Testis (tissue), 3 donors: ENCODE measurements around the gene CCNL1. TPM values are rescaled to one million over a fixed set of nuclear protein-coding genes. Genes with fewer than 3 reads are reported as not detected.

ENCODE experiments used
- DNase-seq: peaks from one replicate; pipeline ENCODE4 v3.0.0-alpha.2; 2019
- H3K27ac ChIP-seq, 2 donors: fragments of 200-600 bp; sonication (generic); one replicate each; pipeline ENCODE4 v1.5.1; 2019
- H3K27me3 ChIP-seq: fragments of 200-600 bp; sonication (generic); one replicate; pipeline ENCODE4 v1.5.1; 2019
- H3K36me3 ChIP-seq: fragments of 200-600 bp; sonication (generic); one replicate; pipeline ENCODE4 v1.5.1; 2017; ENCODE audit warnings: low read depth; ENCODE audit errors: missing control alignments
- H3K4me1 ChIP-seq: fragments of 200-600 bp; sonication (generic); one replicate; pipeline ENCODE4 v1.5.1; 2019
- H3K4me3 ChIP-seq, 2 donors: fragments of 200-600 bp; sonication (generic); one replicate each; pipeline ENCODE4 v1.5.1; 2017 to 2019
- H3K9me3 ChIP-seq: fragments of 200-600 bp; sonication (generic); one replicate; pipeline ENCODE4 v1.5.1; 2017
- POLR2A ChIP-seq: fragments of 450-650 bp; IDR thresholded peaks from one replicate; pipeline ENCODE4 v1.6.1; 2017; ENCODE audit warnings: antibody characterized with exemption, mild to moderate bottlenecking, moderate library complexity
- WGBS, 2 donors: methylation state at CpG; one replicate each; pipeline ENCODE4 v1.1.5; 2018; 5-methylcytosine and 5-hydroxymethylcytosine counted together
- intact Hi-C: fragments of 100-400 bp; cut with DNase I; formaldehyde crosslinking; loops from one replicate; pipeline ENCODE4 v1.15.1; 2023; ENCODE audit warnings: low total_unique reads
- polyA plus RNA-seq: library from polyadenylated mRNA; stranded (reverse); fragments of 350-450 nt; fragmentation: Illumina TruSeq; extraction: RNeasy Lipid Tissue Mini Kit (QIAGEN cat#74804); gene quantifications from one replicate; pipeline ENCODE4 v1.2.3, GENCODE V29; 2014; ENCODE audit warnings: low read depth, low replicate concordance; ENCODE audit not compliant: insufficient read depth
- total RNA-seq, 2 donors: library from RNA; depleted of rRNA; stranded (reverse); fragments of >200 nt; gene quantifications; one replicate each; pipeline ENCODE4 v1.2.3, GENCODE V29; 2016
- TF ChIP-seq, protein P1 (sequence below), 3 experiments: fragments of 450-650 bp in 2 of 3; fragments of 200-600 bp in 1 of 3; sonication (generic) in 1 of 3; IDR thresholded peaks; one replicate each; pipeline ENCODE4 v1.5.1; 2016 to 2019; ENCODE audit warnings: antibody characterized with exemption in 3 of 3, mild to moderate bottlenecking in 2 of 3, moderate library complexity in 1 of 3

Gene CCNL1
- total and polyA plus RNA-seq, 3 donors from 2014 or later = 46.1 to 200 (median 168) TPM

DNA sequence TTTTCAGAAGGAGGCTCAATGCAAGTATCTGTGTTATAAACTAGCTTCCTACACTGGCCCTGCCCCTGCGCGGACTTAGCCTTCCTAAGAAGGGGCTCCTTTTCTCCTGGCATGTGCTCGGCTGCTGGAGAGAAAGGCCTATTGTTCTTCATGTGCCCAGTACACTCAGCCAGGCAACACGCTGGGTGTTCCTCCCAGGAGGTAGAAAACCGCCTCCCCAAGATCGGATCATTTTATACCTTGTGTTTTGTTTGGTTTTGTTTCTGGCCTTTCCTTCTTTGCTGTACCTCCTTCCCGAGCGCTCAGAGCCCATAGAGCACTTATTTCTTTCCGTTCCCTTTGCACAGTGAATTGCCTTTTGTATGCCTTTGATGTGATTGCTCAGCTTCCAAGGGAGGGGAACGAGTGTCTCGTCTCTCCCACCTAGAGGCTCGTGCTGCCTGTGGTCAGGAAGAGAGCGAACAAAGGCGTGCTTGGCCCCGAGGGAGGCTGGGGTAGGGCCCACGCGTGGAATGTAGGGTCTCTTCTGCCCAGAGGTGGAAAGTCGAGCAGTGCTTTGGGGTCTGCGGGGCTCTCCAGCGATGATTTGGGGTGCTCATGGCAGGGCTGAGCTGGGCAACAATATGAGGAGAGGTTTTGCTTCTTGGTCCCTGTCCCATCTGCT is 30.0 kb downstream of the CCNL1 start:
- H3K36me3 ChIP-seq = no peaks in the 10 kb centered on the region
- no peaks in the 10 kb centered on the region for H3K9me3 ChIP-seq
- DNase-seq = peak; percentile 78
- no peaks in the 10 kb centered on the region for H3K27me3 ChIP-seq
- WGBS, 2 donors = 23 to 40% methylated on average over 19 to 20 of the region's 20 CpGs
- intact Hi-C loops = loop anchor here (2.0 to 10.0 kb wide), 3 partner anchors 41 to 585 kb away; partner anchors contain the start of gene TIPARP
- peaks cover 56% of the 10 kb centered on the region for H3K4me1 ChIP-seq
- peak overlapping the region; percentile 84 to 86 for H3K27ac ChIP-seq
- no peak for TF ChIP-seq POLR2A
- TF ChIP-seq, protein P1, sequence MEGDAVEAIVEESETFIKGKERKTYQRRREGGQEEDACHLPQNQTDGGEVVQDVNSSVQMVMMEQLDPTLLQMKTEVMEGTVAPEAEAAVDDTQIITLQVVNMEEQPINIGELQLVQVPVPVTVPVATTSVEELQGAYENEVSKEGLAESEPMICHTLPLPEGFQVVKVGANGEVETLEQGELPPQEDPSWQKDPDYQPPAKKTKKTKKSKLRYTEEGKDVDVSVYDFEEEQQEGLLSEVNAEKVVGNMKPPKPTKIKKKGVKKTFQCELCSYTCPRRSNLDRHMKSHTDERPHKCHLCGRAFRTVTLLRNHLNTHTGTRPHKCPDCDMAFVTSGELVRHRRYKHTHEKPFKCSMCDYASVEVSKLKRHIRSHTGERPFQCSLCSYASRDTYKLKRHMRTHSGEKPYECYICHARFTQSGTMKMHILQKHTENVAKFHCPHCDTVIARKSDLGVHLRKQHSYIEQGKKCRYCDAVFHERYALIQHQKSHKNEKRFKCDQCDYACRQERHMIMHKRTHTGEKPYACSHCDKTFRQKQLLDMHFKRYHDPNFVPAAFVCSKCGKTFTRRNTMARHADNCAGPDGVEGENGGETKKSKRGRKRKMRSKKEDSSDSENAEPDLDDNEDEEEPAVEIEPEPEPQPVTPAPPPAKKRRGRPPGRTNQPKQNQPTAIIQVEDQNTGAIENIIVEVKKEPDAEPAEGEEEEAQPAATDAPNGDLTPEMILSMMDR (IDR thresholded peaks at IDR 0.05) = no peak
- H3K4me3 ChIP-seq = peak overlapping the region; percentile 7 to 23

DNA sequence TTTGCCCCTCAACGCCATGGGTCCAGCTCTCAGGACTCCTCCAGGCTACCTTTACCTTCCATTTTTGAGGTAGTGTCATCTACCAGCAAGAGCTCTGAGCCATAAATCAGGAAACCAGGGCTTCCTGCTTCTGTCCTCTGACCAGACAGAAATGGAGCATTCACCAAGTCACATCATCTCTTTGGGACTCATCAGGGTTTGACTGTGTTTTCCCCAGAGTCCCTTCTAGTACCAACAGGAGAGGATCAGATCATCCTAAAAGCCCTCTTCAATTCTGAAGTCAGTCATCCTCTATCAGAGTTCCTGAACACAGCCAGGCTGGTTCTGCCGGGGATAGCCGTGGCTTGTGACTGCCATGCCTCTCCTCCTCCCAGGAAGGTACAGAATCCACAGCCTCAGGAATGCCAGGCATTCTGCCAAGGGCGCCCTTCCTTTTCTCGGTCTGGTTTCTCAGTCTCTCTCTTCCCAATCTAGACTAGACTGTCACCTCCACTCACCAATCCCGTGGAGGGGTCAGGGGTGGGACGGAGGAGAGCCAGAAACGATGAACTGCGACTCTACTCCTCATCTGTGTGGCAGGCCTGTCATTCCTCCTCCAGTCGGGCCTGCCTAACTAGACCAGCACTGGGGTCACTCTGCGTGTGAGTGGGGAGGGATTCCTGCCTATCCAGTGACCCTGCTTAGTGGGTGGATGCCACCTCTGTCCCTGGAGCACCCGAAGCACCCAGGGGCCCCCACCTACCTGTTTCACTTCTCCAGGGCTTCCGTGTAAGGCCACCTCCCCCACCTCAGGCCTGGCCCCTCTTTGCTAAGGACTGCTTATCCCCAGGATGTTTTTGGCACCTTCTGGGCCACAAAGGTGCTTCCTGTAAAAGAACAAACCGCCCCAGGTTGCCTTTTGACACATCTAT is 30.9 kb downstream of the CCNL1 start:
- intact Hi-C loops = no loop called here
- 60 to 74% methylated on average over 13 to 14 of the region's 14 CpGs for WGBS, 2 donors

GRCh38 chr3:157127831-157128767 is 31.8 kb downstream of the CCNL1 start:
- Histone ChIP-seq H3K36me3 (no peaks in the 10 kb centered on the region), H3K27ac (peak overlapping the region; percentile 84 to 86), H3K9me3 (no peaks in the 10 kb centered on the region), H3K4me1 (peaks cover 43% of the 10 kb centered on the region), H3K27me3 (no peaks in the 10 kb centered on the region), H3K4me3 (no peak overlapping the region)
- TF ChIP-seq POLR2A = no peak
- TF ChIP-seq, protein P1 (IDR thresholded peaks at IDR 0.05) = no peak
- 39 to 56% methylated on average over 8 of the region's 8 CpGs for WGBS, 2 donors
- peak; percentile 63 for DNase-seq
- intact Hi-C loops = no loop called here

More for the DNA sequence above, 30.9 kb downstream of the CCNL1 start:
- peak; percentile 48 for DNase-seq
- Histone ChIP-seq H3K27me3 (no peaks in the 10 kb centered on the region), H3K27ac (peak overlapping the region; percentile 84 to 86), H3K4me3 (no peak overlapping the region), H3K9me3 (no peaks in the 10 kb centered on the region), H3K4me1 (peaks cover 48% of the 10 kb centered on the region), H3K36me3 (no peaks in the 10 kb centered on the region)
- no peak for TF ChIP-seq POLR2A
- TF ChIP-seq, protein P1 (IDR thresholded peaks at IDR 0.05) = no peak

GRCh38 chr3:157127268-157127667 is 32.7 kb downstream of the CCNL1 start:
- no peaks in the 10 kb centered on the region for H3K27me3 ChIP-seq
- no peak for DNase-seq
- TF ChIP-seq, protein P1 (IDR thresholded peaks at IDR 0.05) = no peak
- TF ChIP-seq POLR2A = no peak
- H3K4me3 ChIP-seq = no peak overlapping the region
- H3K4me1 ChIP-seq = peaks cover 43% of the 10 kb centered on the region
- peak overlapping the region; percentile 84 to 86 for H3K27ac ChIP-seq
- intact Hi-C loops = no loop called here
- H3K9me3 ChIP-seq = no peaks in the 10 kb centered on the region
- 87 to 91% methylated on average over 5 of the region's 5 CpGs for WGBS, 2 donors
- no peaks in the 10 kb centered on the region for H3K36me3 ChIP-seq
